ENCODE data around the gene NDUFC2. TPM values are rescaled to one million over a fixed set of nuclear protein-coding genes. Genes with fewer than 3 reads are reported as not detected.

NDUFC2 gene
- total RNA-seq, 2 experiments from 2014 or later, result 180 to 183 TPM

DNA sequence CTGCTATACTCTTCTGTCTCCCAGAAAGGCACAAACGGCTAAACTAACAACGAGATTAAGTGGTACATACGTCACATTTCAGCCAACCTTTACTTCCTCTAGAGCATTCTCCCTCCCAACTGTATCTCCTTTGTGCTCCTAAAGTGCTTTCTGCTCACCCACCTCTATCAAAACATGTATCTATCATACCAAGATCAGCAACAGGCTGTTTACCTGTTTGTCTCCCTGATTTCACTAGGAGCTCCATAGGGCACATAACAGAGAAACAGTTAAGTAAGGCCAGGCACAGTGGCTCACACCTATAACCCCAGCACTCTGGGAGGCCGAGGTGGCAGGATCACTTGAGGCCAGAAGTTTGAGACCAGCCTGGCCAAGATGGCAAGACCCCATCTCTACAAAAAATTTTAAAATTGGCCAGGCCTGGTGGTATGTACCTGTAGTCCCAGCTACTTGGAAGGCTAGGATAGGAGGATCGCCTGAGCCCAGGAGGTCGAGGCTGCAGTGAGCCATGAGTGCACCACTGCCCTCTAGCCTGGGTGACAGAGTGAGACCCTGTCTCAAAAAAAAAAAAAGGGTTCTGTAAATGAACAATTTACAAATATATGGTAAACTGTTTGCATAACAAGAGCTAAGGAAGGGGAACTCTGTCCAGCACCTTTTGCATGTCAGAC is 2.8 kb downstream of the NDUFC2 start:
- Mint-ChIP-seq H3K9me3 (no peaks in the 10 kb centered on the region), H3K36me3 (ENCODE audit: low read depth) (peaks cover 4% of the 10 kb centered on the region), H3K4me3 (no peak overlapping the region), H3K27ac (no peak overlapping the region), H3K27me3 (ENCODE audit: low read depth) (no peaks in the 10 kb centered on the region), H3K4me1 (ENCODE audit: low read depth) (peaks cover 51% of the 10 kb centered on the region)
- CTCF ChIA-PET, result no interaction called here
- intact Hi-C loops (cut with micrococcal nuclease), result loop anchor here (5.0 kb wide), 1 partner anchor 485 kb away; no protein-coding TSS in a partner anchor
- DNase-seq, result no peak

GRCh38 chr11:78074756-78075155 is 4.9 kb downstream of the NDUFC2 start:
- CTCF ChIA-PET, result no interaction called here
- no peaks in the 10 kb centered on the region for H3K27me3 Mint-ChIP-seq (ENCODE audit: low read depth)
- H3K36me3 Mint-ChIP-seq (ENCODE audit: low read depth), result peaks cover 9% of the 10 kb centered on the region
- H3K4me3 Mint-ChIP-seq, result no peak overlapping the region
- DNase-seq, result no peak
- intact Hi-C loops (cut with micrococcal nuclease), result loop anchor here (5.0 kb wide), 1 partner anchor 488 kb away; no protein-coding TSS in a partner anchor
- H3K4me1 Mint-ChIP-seq (ENCODE audit: low read depth), result peaks cover 37% of the 10 kb centered on the region
- no peak overlapping the region for H3K27ac Mint-ChIP-seq
- no peaks in the 10 kb centered on the region for H3K9me3 Mint-ChIP-seq

DNA sequence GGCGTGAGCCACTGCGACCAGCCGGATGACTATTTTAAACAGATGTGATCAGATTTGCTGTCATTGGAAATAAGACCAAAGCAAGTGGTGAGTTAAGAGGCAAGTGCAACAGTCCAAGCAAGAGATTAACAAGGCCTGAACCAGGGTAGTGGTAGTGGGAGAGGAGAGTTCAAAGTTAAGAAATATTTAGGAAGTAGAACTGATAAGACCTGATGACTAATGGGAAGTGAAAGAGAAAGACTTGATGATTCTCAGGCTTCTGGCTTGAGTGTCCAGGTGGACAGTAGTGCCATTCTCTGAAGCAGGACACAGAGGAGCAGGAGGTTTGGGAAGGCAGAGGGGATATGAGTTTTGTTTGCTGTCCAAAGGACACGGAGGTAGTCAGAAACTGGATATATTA is 7.2 kb downstream of the NDUFC2 start:
- no peaks in the 10 kb centered on the region for H3K9me3 Mint-ChIP-seq
- DNase-seq, result no peak
- no peaks in the 10 kb centered on the region for H3K27me3 Mint-ChIP-seq (ENCODE audit: low read depth)
- peaks cover 25% of the 10 kb centered on the region for H3K4me1 Mint-ChIP-seq (ENCODE audit: low read depth)
- no peak overlapping the region for H3K4me3 Mint-ChIP-seq
- no peak overlapping the region for H3K27ac Mint-ChIP-seq
- intact Hi-C loops (cut with micrococcal nuclease), result no loop called here
- CTCF ChIA-PET, result interaction anchor here (0.6 kb wide), 1 partner anchor 98 kb away, joined by 3 read pairs; no protein-coding TSS in a partner anchor
- peaks cover 18% of the 10 kb centered on the region for H3K36me3 Mint-ChIP-seq (ENCODE audit: low read depth)

GRCh38 chr11:78071717-78072116 is 7.9 kb downstream of the NDUFC2 start:
- CTCF ChIA-PET, result interaction anchor here (0.6 to 1.8 kb wide), 2 partner anchors 97 to 493 kb away, joined by 3 to 5 read pairs; no protein-coding TSS in a partner anchor
- intact Hi-C loops (cut with micrococcal nuclease), result no loop called here
- no peak for DNase-seq
- Mint-ChIP-seq H3K4me1 (ENCODE audit: low read depth) (peaks cover 21% of the 10 kb centered on the region), H3K9me3 (no peaks in the 10 kb centered on the region), H3K4me3 (no peak overlapping the region), H3K36me3 (ENCODE audit: low read depth) (peaks cover 22% of the 10 kb centered on the region), H3K27me3 (ENCODE audit: low read depth) (no peaks in the 10 kb centered on the region), H3K27ac (no peak overlapping the region)

DNA sequence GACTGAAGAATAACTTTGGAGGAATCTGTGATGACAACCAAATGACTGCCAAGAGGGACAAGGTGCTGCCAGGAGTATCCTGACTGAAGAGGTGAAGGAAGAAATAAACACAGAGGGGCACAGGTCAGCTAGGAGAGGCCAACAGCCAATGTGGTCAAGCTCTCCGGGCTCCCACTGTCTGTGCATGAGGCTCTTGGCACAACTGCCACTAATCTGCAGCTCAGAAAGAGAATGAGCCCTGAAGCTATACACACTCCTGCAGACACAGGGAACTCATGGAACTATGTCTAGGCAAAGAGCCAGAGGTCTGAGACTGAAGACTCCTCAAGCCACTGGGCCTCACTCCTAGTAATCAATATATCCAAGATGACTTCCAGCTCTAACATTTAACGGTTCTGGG is 9.0 kb downstream of the NDUFC2 start:
- no peaks in the 10 kb centered on the region for H3K9me3 Mint-ChIP-seq
- DNase-seq, result no peak
- H3K36me3 Mint-ChIP-seq (ENCODE audit: low read depth), result peaks cover 22% of the 10 kb centered on the region
- no peak overlapping the region for H3K27ac Mint-ChIP-seq
- CTCF ChIA-PET, result interaction anchor here (1.8 kb wide), 1 partner anchor 494 kb away, joined by 5 read pairs; no protein-coding TSS in a partner anchor
- no peak overlapping the region for H3K4me3 Mint-ChIP-seq
- H3K27me3 Mint-ChIP-seq (ENCODE audit: low read depth), result no peaks in the 10 kb centered on the region
- intact Hi-C loops (cut with micrococcal nuclease), result no loop called here
- peaks cover 12% of the 10 kb centered on the region for H3K4me1 Mint-ChIP-seq (ENCODE audit: low read depth)

DNA sequence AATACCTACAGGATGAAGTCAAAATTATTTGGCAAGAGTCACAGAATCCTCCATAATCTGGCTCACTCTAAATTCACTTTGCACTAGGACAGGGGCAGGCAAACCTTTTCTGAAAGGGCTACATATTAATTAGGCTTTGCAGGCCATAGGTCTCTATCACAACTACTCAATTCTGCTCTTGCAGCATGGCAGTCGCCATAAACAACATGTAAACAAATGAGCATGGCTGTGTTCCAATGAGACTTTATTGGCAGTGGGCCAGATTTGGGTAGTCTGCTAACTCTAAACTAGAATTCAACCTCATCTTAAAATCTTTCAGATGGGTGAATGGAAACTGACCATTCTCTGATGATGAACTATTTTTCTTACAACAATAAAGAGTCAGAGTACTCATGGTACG is 10.2 kb downstream of the NDUFC2 start:
- Mint-ChIP-seq H3K27ac (no peak overlapping the region), H3K36me3 (ENCODE audit: low read depth) (peaks cover 22% of the 10 kb centered on the region), H3K9me3 (no peaks in the 10 kb centered on the region), H3K4me1 (ENCODE audit: low read depth) (peaks cover 6% of the 10 kb centered on the region), H3K4me3 (no peak overlapping the region), H3K27me3 (ENCODE audit: low read depth) (no peaks in the 10 kb centered on the region)
- CTCF ChIA-PET, result no interaction called here
- intact Hi-C loops (cut with micrococcal nuclease), result no loop called here
- no peak for DNase-seq

DNA sequence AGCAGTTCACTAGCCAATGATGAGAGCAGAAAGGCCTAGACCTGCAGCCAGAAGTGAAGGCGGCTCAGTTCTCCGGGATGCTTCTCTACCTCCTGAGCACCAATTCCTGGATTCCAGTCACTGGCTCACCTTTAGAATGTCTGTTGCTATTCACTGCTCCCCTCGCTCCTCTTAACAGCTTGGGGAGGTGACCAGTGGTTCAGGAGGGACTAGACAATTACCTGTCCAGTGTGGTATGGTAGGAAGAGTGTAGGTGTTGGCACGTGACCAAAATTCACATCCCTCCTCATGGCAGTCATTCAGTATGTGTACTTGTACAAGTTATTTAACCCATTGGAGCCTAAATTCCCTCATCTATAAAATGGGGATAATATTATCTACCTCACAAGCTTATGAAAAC is 12.0 kb downstream of the NDUFC2 start:
- H3K4me3 Mint-ChIP-seq, result no peak overlapping the region
- CTCF ChIA-PET, result interaction anchor here (0.7 to 1.3 kb wide), 2 partner anchors 23 to 1510 kb away, joined by 4 to 5 read pairs; no protein-coding TSS in a partner anchor
- H3K4me1 Mint-ChIP-seq (ENCODE audit: low read depth), result peaks cover 4% of the 10 kb centered on the region
- H3K36me3 Mint-ChIP-seq (ENCODE audit: low read depth), result peaks cover 21% of the 10 kb centered on the region
- no peaks in the 10 kb centered on the region for H3K9me3 Mint-ChIP-seq
- H3K27me3 Mint-ChIP-seq (ENCODE audit: low read depth), result no peaks in the 10 kb centered on the region
- no peak overlapping the region for H3K27ac Mint-ChIP-seq
- intact Hi-C loops (cut with micrococcal nuclease), result no loop called here
- no peak for DNase-seq

DNA sequence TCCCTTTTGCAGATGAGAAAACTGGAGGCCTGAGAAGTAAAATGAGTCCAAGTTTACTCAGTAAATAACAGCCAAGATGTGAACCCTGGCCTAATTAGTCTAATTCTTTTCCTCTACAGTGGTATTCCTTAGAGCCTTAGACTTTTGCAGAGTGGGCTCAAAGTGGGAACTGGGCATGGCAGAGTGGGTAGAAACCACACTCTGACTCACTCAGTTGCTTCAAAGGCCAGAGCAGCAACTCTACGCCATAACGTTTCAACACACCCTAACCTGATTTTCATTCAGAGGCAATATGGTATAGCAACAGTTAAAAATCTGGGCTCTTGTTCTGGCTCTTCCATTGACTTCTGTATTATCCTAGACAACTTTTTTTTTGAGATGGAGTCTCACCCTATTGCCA is 13.2 kb downstream of the NDUFC2 start:
- CTCF ChIA-PET, result no interaction called here
- Mint-ChIP-seq H3K27me3 (ENCODE audit: low read depth) (no peaks in the 10 kb centered on the region), H3K36me3 (ENCODE audit: low read depth) (peaks cover 18% of the 10 kb centered on the region), H3K4me1 (ENCODE audit: low read depth) (no peaks in the 10 kb centered on the region), H3K9me3 (no peaks in the 10 kb centered on the region), H3K4me3 (no peak overlapping the region), H3K27ac (no peak overlapping the region)
- no peak for DNase-seq
- intact Hi-C loops (cut with micrococcal nuclease), result no loop called here

DNA sequence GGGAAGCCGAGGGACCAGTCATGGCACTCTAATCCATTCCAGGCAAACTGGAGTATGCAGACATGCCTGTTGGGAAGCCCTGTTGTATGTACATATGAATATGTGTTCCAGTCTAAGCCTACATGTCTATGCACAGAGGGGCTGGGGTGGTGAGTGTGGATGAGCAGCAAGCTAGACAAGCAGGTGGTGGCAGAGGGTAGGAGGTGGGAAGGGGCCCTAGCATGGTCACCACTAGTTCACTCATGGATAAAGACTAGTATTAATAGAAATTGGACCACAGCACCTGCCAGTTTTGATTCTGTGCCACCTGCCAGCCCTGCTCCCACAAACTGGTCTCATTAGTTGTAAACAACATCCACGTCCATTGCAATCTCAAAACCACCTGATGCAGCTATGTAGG is 14.5 kb downstream of the NDUFC2 start:
- Mint-ChIP-seq H3K36me3 (ENCODE audit: low read depth) (peaks cover 16% of the 10 kb centered on the region), H3K27ac (no peak overlapping the region), H3K27me3 (ENCODE audit: low read depth) (no peaks in the 10 kb centered on the region), H3K9me3 (no peaks in the 10 kb centered on the region), H3K4me3 (no peak overlapping the region), H3K4me1 (ENCODE audit: low read depth) (no peaks in the 10 kb centered on the region)
- no peak for DNase-seq
- intact Hi-C loops (cut with micrococcal nuclease), result no loop called here
- CTCF ChIA-PET, result no interaction called here

DNA sequence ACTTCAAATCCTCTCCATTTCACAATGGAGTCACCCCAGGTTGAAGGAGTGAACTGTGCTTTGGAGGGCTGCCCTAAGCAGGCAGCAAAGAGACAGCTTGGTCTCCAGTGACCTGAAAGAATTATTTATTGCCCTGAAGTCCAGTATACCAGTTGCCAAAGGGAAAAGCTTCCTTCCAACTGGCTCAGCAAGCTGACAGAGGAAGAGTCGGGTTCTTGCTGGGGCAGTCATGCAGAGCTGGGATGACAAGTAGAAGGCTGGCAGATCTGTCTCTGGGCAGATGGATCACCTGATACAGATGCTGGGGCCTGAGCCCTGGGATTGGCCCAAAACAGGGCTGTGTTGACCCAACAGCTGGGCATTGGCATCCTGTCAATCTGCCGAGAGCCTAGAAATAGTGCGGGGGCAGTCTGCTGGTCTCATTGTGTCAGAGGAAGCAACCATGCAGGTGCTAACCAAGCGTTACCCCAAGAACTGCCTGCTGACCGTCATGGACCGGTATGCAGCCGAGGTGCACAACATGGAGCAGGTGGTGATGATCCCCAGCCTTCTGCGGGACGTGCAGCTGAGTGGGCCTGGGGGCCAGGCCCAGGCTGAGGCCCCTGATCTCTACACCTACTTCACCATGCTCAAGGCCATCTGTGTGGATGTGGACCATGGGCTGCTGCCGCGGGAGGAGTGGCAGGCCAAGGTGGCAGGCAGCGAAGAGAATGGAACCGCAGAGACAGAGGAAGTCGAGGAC is 16.1 kb downstream of the NDUFC2 start, which contains the start of gene THRSP:
Gene THRSP, plus strand, starts transcription at position 422 of the 742 bp plus-strand sequence. Its CDS starts 21 bp downstream, at position 443.
- Mint-ChIP-seq H3K27me3 (ENCODE audit: low read depth) (no peaks in the 10 kb centered on the region), H3K9me3 (no peaks in the 10 kb centered on the region), H3K4me1 (ENCODE audit: low read depth) (no peaks in the 10 kb centered on the region), H3K4me3 (no peak within 1 kb of the TSS), H3K36me3 (ENCODE audit: low read depth) (peaks cover 10% of the 10 kb centered on the region), H3K27ac (no peak within 1 kb of the TSS)
- CTCF ChIA-PET, result interaction anchor here (0.6 kb wide), 1 partner anchor 18 kb away, joined by 4 read pairs; no protein-coding TSS in a partner anchor
- intact Hi-C loops (cut with micrococcal nuclease), result no loop called here
- no peak for DNase-seq

- no peaks in the 10 kb centered on the region for H3K9me3 Mint-ChIP-seq
- no peaks in the 10 kb centered on the region for H3K4me1 Mint-ChIP-seq (ENCODE audit: low read depth)
- DNase-seq, result no peak
- intact Hi-C loops (cut with micrococcal nuclease), result no loop called here
- peaks cover 6% of the 10 kb centered on the region for H3K36me3 Mint-ChIP-seq (ENCODE audit: low read depth)
- H3K4me3 Mint-ChIP-seq, result no peak overlapping the region
- H3K27me3 Mint-ChIP-seq (ENCODE audit: low read depth), result no peaks in the 10 kb centered on the region
- CTCF ChIA-PET, result no interaction called here
- H3K27ac Mint-ChIP-seq, result no peak overlapping the region
Observed at GRCh38 chr11:78062671-78063070, 17.0 kb downstream of the NDUFC2 start.

DNA sequence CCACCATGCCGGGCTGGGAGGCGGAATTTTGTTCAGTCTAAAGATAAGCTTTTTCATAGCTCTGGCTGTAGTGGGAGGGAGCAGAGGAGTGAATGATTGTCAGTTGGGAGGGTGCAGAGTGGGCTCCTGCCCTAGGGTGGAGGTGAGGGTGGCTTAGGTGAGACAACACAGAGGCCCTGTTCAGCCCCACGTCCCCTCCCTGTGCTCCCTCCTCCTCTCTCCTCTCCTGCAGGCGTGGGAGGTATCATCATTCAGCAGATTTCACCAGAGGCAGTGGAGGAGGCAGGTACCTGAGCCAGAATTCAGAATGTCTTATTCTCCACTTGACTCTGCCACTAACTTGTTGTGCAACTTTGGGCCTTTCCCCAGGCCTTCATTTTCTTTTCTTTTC is 17.7 kb downstream of the NDUFC2 start:
- DNase-seq, result no peak
- Mint-ChIP-seq H3K4me1 (ENCODE audit: low read depth) (no peaks in the 10 kb centered on the region), H3K9me3 (no peaks in the 10 kb centered on the region), H3K27ac (no peak overlapping the region), H3K36me3 (ENCODE audit: low read depth) (no peaks in the 10 kb centered on the region), H3K27me3 (ENCODE audit: low read depth) (no peaks in the 10 kb centered on the region), H3K4me3 (no peak overlapping the region)
- intact Hi-C loops (cut with micrococcal nuclease), result no loop called here
- CTCF ChIA-PET, result interaction anchor here (0.7 kb wide), 1 partner anchor 16 kb away, joined by 4 read pairs; no protein-coding TSS in a partner anchor
